ENCODE measurements around the gene PDE7B. TPM values are rescaled to one million over a fixed set of nuclear protein-coding genes. Genes with fewer than 3 reads are reported as not detected.

The PDE7B gene
- total RNA-seq (2012; rRNA removed) (12.4 and 15.6 TPM in 2 replicates), polyA plus RNA-seq (2012; rRNA removed) (7.8 and 8.1 TPM in 2 replicates), Bru-seq, nascent RNA (percentile 94 among the genes with signal in this experiment), BruChase-seq, experiment 1, labeled RNA remaining after a 6-hour chase (percentile 70 among the genes with signal in this experiment), BruChase-seq, experiment 2, labeled RNA remaining after a 2-hour chase (percentile 78 among the genes with signal in this experiment)
- 3.7 and 4.7 TPM in 2 replicates for polyA plus RNA-seq (2012; cell fraction: cytosol; rRNA removed)
- 5.4 and 11.0 TPM in 2 replicates for polyA plus RNA-seq (2012; cell fraction: nucleus; rRNA removed; ENCODE audit: low replicate concordance)
- long read RNA-seq, full-length matches to known transcripts, result 18 of 26 reads
- long read RNA-seq, partial matches to known transcripts, result 1 of 26 reads
- long read RNA-seq, other reads (novel, unspliced or antisense), result 7 of 26 reads

DNA sequence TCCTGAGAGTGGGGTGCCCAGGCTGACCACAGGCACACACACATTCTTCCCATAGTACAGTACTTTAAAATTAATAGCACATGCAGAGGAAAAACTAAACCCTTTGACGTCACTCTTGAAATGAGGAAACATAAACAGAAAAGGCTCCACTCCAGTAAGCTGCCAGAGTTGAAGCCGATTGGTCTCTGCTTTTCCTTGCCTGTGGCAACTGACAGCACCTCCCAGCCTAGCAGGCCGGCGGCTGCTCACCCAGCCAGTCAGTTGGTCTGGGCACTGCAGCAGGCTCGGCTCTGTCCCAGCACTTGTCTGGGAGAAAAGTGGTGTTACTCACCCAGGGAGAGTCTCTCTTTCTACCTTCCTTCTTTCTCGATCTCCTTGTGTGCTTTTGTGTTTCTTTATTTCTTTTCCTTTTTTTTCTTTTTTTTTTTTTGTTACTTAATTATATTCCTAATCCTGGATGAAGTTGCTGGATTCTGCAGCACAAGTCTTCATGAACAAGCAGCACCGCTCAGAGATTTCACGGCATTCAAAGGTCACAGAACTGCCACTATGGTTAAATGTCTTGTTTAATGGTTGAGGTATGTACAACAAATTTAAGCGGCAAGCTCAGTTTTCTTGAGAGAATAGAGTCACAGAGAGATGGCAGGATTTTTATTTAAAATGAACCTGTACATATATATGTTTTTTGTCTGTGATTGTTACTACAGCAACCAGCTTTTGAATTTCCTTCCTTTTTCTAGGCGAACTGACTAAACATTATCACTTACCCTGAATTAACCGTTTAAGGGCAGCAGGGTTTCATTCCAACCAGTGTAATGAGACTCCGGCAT is at the start of gene PDE7B:
Gene PDE7B, plus strand, starts transcription at position 260 of the 830 bp plus-strand sequence.
- H3K4ac ChIP-seq (ENCODE audit: low read depth, low read length), result peak within 1 kb of the TSS; percentile 64
- H3K9ac ChIP-seq (ENCODE audit: low read depth, low read length), result peak within 1 kb of the TSS; percentile 86
- peak within 1 kb of the TSS; percentile 89 for H4K91ac ChIP-seq (ENCODE audit: insufficient read depth, low read depth, low read length)
- H2AK9ac ChIP-seq (replicated peaks; ENCODE audit: low read depth, low read length, poor library complexity), result peak within 1 kb of the TSS; percentile 46
- peak within 1 kb of the TSS; percentile 80 for H4K5ac ChIP-seq (ENCODE audit: low read depth, low read length)
- TF ChIP-seq, protein P1, sequence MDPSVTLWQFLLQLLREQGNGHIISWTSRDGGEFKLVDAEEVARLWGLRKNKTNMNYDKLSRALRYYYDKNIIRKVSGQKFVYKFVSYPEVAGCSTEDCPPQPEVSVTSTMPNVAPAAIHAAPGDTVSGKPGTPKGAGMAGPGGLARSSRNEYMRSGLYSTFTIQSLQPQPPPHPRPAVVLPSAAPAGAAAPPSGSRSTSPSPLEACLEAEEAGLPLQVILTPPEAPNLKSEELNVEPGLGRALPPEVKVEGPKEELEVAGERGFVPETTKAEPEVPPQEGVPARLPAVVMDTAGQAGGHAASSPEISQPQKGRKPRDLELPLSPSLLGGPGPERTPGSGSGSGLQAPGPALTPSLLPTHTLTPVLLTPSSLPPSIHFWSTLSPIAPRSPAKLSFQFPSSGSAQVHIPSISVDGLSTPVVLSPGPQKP (IDR thresholded peaks at IDR 0.05; ENCODE audit: borderline replicate concordance, low read depth, low read length), result no peak
- TF ChIP-seq MAZ (IDR thresholded peaks at IDR 0.05; ENCODE audit: borderline replicate concordance, low read depth, low read length) (0 out of 2 replicates have a peak, but pooled peaks have one; percentile 26), SMC3 (IDR thresholded peaks at IDR 0.05; ENCODE audit: low read depth, low read length) (no peak), CHD1 (IDR thresholded peaks at IDR 0.05; ENCODE audit: low read depth, low read length) (peak; percentile 87; the same call in 1 of the 2 replicates), CEBPB (IDR thresholded peaks at IDR 0.05; ENCODE audit: low read depth, low read length) (peak; percentile 70), POLR2A (IDR thresholded peaks at IDR 0.05; ENCODE audit: low read depth, low read length) (peak; percentile 99), RCOR1 (IDR thresholded peaks at IDR 0.05; ENCODE audit: insufficient replicate concordance, low read length) (no peak), BHLHE40 (IDR thresholded peaks at IDR 0.05; ENCODE audit: low read depth, low read length) (peak; percentile 66), MXI1 (IDR thresholded peaks at IDR 0.05; ENCODE audit: borderline replicate concordance, low read depth, low read length) (peak; percentile 76; the same call in 1 of the 2 replicates), RAD21 (IDR thresholded peaks at IDR 0.05; ENCODE audit: low read length) (peak; percentile 30; the same call in 1 of the 2 replicates)
- peaks cover 6 to 32% of the 10 kb centered on the region in 2 experiments for H3K79me1 ChIP-seq (ENCODE audit: low read depth in 1 of 2, low read length in 2 of 2)
- peaks cover 11% of the 10 kb centered on the region for H3K4me1 ChIP-seq (ENCODE audit: control insufficient read depth, insufficient read depth, low read length)
- H3K4me3 ChIP-seq (ENCODE audit: insufficient read depth, low read depth, low read length), result peak within 1 kb of the TSS; percentile 65
- H2BK5ac ChIP-seq (ENCODE audit: low read depth, low read length, poor library complexity, severe bottlenecking), result peak within 1 kb of the TSS; percentile 83
- peak within 1 kb of the TSS; percentile 74 for H2BK120ac ChIP-seq (ENCODE audit: low read depth, low read length)
- peak within 1 kb of the TSS; percentile 58 for H3K14ac ChIP-seq (replicated peaks; ENCODE audit: low read depth, low read length)
- ATAC-seq (ENCODE audit: low read depth) (peak; percentile 99), DNase-seq (peak; percentile 99)
- ChIA-PET CTCF (no interaction called here), POLR2A (ENCODE audit: unreplicated experiment) (interaction anchor here (0.7 kb wide), 1 partner anchor 62 kb away, joined by 3 read pairs; no protein-coding TSS in a partner anchor)
- peak within 1 kb of the TSS; percentile 72 for H3K18ac ChIP-seq (ENCODE audit: low read depth, low read length)
- H3K9me1 ChIP-seq (ENCODE audit: insufficient read depth, low read length), result peaks cover 3% of the 10 kb centered on the region; the same call in 1 of the 2 replicates
- peak within 1 kb of the TSS; percentile 98 for H3K27ac ChIP-seq (ENCODE audit: insufficient read depth, low read length)
- peak within 1 kb of the TSS; percentile 99 for H3K4me2 ChIP-seq (ENCODE audit: low read depth, low read length)
- TSS peak; percentile 92 for BruUV-seq (replicated peaks)
- peak within 1 kb of the TSS; percentile 70 for H2BK20ac ChIP-seq (ENCODE audit: low read depth, low read length)
- H3K56ac ChIP-seq (ENCODE audit: extremely low read depth, insufficient read depth, low read length), result peak within 1 kb of the TSS; percentile 92
- H2AK5ac ChIP-seq (ENCODE audit: low read depth, low read length), result peak within 1 kb of the TSS; percentile 78
- H2BK15ac ChIP-seq (ENCODE audit: low read depth, low read length), result peak within 1 kb of the TSS; percentile 87
- intact Hi-C loops (cut with micrococcal nuclease) (loop anchor here (1.0 to 5.0 kb wide), 7 partner anchors 51 to 376 kb away; no protein-coding TSS in a partner anchor), in situ Hi-C loops (cut with MboI; ENCODE audit: low sequenced_read_pairs) (no loop called here), dilution Hi-C loops (cut with HindIII; ENCODE audit: low sequenced_read_pairs, unreplicated experiment) (no loop called here)
- peak within 1 kb of the TSS; percentile 74 for H3K23ac ChIP-seq (ENCODE audit: low read depth, low read length)
- peaks cover 2% of the 10 kb centered on the region for H3K36me3 ChIP-seq (ENCODE audit: control insufficient read depth, insufficient read depth, low read length)
- peak within 1 kb of the TSS; percentile 71 for H2AFZ ChIP-seq (replicated peaks; ENCODE audit: low read length, poor library complexity)
- H4K8ac ChIP-seq (ENCODE audit: low read depth in 2 of 2, low read length in 2 of 2), result peak within 1 kb of the TSS; percentile 44 to 68; a peak in 3 of 4 replicates
- no peaks in the 10 kb centered on the region for H3K9me3 ChIP-seq (ENCODE audit: control insufficient read depth, insufficient read depth, low read length)
- 0% methylated on average over 3 of the region's 12 CpGs; no CpG with 5 or more reads in 1 of the 2 experiments for WGBS, 2 experiments (ENCODE audit: extremely low coverage in 2 of 2, insufficient read length in 1 of 2)
- H3K27me3 ChIP-seq (ENCODE audit: control insufficient read depth, insufficient read depth, low read length), result no peaks in the 10 kb centered on the region
- H4K20me1 ChIP-seq (ENCODE audit: insufficient read depth, low read length), result no peaks in the 10 kb centered on the region
